ENCODE measurements around the gene EIF2B1. TPM values are rescaled to one million over a fixed set of nuclear protein-coding genes. Genes with fewer than 3 reads are reported as not detected.

Gene EIF2B1
- total RNA-seq (2021): 55.7 and 59.8 TPM in 2 replicates
- long read RNA-seq, transcript EIF2B1-201 (9 exons, 2,477 nt): major isoform, 613 of 697 reads
- long read RNA-seq, partial matches to known transcripts: 9 of 697 reads
- long read RNA-seq, other reads (novel, unspliced or antisense): 73 of 697 reads

GRCh38 chr12:123633379-123634141, at the start of gene EIF2B1, which contains the start of gene GTF2H3:
Gene EIF2B1, minus strand, starts transcription at chr12:123633686. Its CDS starts 129 bp downstream, at chr12:123633557.
Gene GTF2H3, plus strand, starts transcription at chr12:123633829. Its CDS starts 31 bp downstream, at chr12:123633860.
- Histone ChIP-seq H3K56ac (ENCODE audit: insufficient read length, low read depth, low read length) (no peak within 1 kb of the TSS), H3K9me3 (ENCODE audit: control insufficient read depth, low read depth, low read length) (no peaks in the 10 kb centered on the region)
- no CpG with 5 or more reads among the region's 52 CpGs for WGBS (ENCODE audit: extremely low coverage, insufficient read length, low lambda C conversion rate)

More at GRCh38 chr12:123633379-123634141, at the start of gene EIF2B1, which contains the start of gene GTF2H3:
- H3K27ac ChIP-seq (ENCODE audit: insufficient read length, low read depth, low read length): no peak within 1 kb of the TSS
- H3K27me3 ChIP-seq (ENCODE audit: insufficient read depth, low read length): no peaks in the 10 kb centered on the region
- no peaks in the 10 kb centered on the region for H3K79me1 ChIP-seq (ENCODE audit: insufficient read depth, low read depth, low read length, poor library complexity, severe bottlenecking)
- H2BK15ac ChIP-seq (ENCODE audit: low read depth, low read length): no peak within 1 kb of the TSS
- no peaks in the 10 kb centered on the region; the same call in 1 of the 2 replicates for H3K79me2 ChIP-seq (ENCODE audit: insufficient read depth, low read length)
- H3K23me2 ChIP-seq (ENCODE audit: insufficient read length, low read depth, low read length, poor library complexity, severe bottlenecking): peaks cover 4% of the 10 kb centered on the region
- H2BK5ac ChIP-seq (ENCODE audit: insufficient read length, low read length): no peak within 1 kb of the TSS
- no peak within 1 kb of the TSS for H2BK120ac ChIP-seq (ENCODE audit: low read depth, low read length, poor library complexity, severe bottlenecking)
- Mint-ChIP-seq H3K9me3 (peaks cover 0 to 2% of the 10 kb centered on the region in 2 experiments; a peak in 1 of 5 replicates), H3K36me3 (ENCODE audit: insufficient read depth in 1 of 3, low read depth in 3 of 3) (peaks cover 12 to 29% (median 27%) of the 10 kb centered on the region in 3 experiments; a peak in 6 of 7 replicates), H3K27ac (peak within 1 kb of the TSS; percentile 98 to 99 (median 99)), H3K4me3 (peak within 1 kb of the TSS; percentile 93 to 94), H3K4me1 (peaks cover 8 to 11% of the 10 kb centered on the region in 2 experiments), H3K27me3 (ENCODE audit: low read depth) (no peaks in the 10 kb centered on the region)
- H3K4me1 ChIP-seq (ENCODE audit: insufficient read depth, low read length): no peaks in the 10 kb centered on the region
- H3K14ac ChIP-seq (ENCODE audit: insufficient read depth, low read length): peak within 1 kb of the TSS; percentile 81; the same call in 1 of the 2 replicates
- H4K20me1 ChIP-seq (ENCODE audit: control insufficient read depth, insufficient read depth, insufficient read length): no peaks in the 10 kb centered on the region
- peak within 1 kb of the TSS; percentile 51; the same call in 1 of the 2 replicates for H3K4ac ChIP-seq (ENCODE audit: low read depth, low read length)
- peak within 1 kb of the TSS; percentile 89 for H3K4me2 ChIP-seq (ENCODE audit: insufficient read depth, insufficient read length, low read length)
- no peak within 1 kb of the TSS for H2AFZ ChIP-seq (ENCODE audit: low read length)
- TF ChIP-seq CTCF (conservative IDR thresholded peaks at IDR 0.05): no peak
- no peak within 1 kb of the TSS for H2BK20ac ChIP-seq (ENCODE audit: low read depth, low read length, poor library complexity, severe bottlenecking)
- H3K9ac ChIP-seq (ENCODE audit: extremely low read depth, insufficient read length, low read length): peak within 1 kb of the TSS; percentile 94
- H2BK12ac ChIP-seq (ENCODE audit: insufficient read length, low read depth, low read length): no peak within 1 kb of the TSS
- H3T11ph ChIP-seq (ENCODE audit: low read length): no peak within 1 kb of the TSS
- peak within 1 kb of the TSS; percentile 84 for H3K18ac ChIP-seq (ENCODE audit: insufficient read length, low read depth, low read length)
- H3K23ac ChIP-seq (ENCODE audit: insufficient read length, low read depth, low read length): no peak within 1 kb of the TSS
- DNase-seq: peak; percentile 99
- peak within 1 kb of the TSS; percentile 45 for H4K5ac ChIP-seq (ENCODE audit: insufficient read length, low read depth, low read length)
- H4K8ac ChIP-seq (replicated peaks; ENCODE audit: insufficient read length, low read depth, low read length): no peak within 1 kb of the TSS
- H4K91ac ChIP-seq (ENCODE audit: insufficient read length, low read depth, low read length): no peak within 1 kb of the TSS
- no peak within 1 kb of the TSS for H2AK5ac ChIP-seq (ENCODE audit: insufficient read length, low read length)
